SK-N-SH (cell line): ENCODE measurements around the gene ZNF282. TPM values are rescaled to one million over a fixed set of nuclear protein-coding genes. Genes with fewer than 3 reads are reported as not detected.
"Not testable (repeated sequence)": the region's sequence is repeated elsewhere in the genome, so short reads cannot be mapped to it uniquely, and the experiment has no call there.

ENCODE experiments used
- CTCF ChIA-PET: fragments of 300-600, 350-600 bp; formaldehyde crosslinking; extraction: SDS; loops from one replicate; lab custom pipeline; 2021; lab: Yijun Ruan, JAX
- POLR2A ChIA-PET: fragments of 350-600 bp; sonication (Branson Sonifier 250); formaldehyde crosslinking; extraction: SDS; loops from one replicate; lab custom pipeline; 2020; ENCODE audit warnings: antibody characterized with exemption, inconsistent platforms; lab: Yijun Ruan, JAX
- DNase-seq: peaks from one replicate; pipeline ENCODE4 v3.0.0; 2012
- H2AFZ ChIP-seq: fragments of 200-600 bp; sonication (generic); 2 replicates; pipeline ENCODE4 v1.8.1; 2016; ENCODE audit warnings: antibody characterized with exemption, mild to moderate bottlenecking, low read depth
- H3F3A ChIP-seq: fragments of 200-600 bp; sonication (generic); replicated peaks from 2 replicates; pipeline ENCODE3; 2016; ENCODE audit warnings: antibody characterized with exemption, mild to moderate bottlenecking; ENCODE audit not compliant: insufficient read depth
- H3K27ac ChIP-seq, 2 experiments: fragments of 200-500 bp in 1 of 2; fragments of 200-600 bp in 1 of 2; sonication (Bioruptor generic) in 1 of 2; sonication (generic), shearing (Covaris generic) in 1 of 2; 2 replicates each; pipeline versions ENCODE4 v1.5.1 to v1.6.1; 2014 to 2016; ENCODE audit warnings: low read depth in 2 of 2, inconsistent platforms in 1 of 2, low read length in 1 of 2, mild to moderate bottlenecking in 1 of 2, mixed read lengths in 1 of 2
- H3K27me3 ChIP-seq: fragments of 200-600 bp; sonication (generic), shearing (Covaris generic); 2 replicates; pipeline ENCODE4 v1.6.1; 2016; ENCODE audit warnings: mixed run types; ENCODE audit not compliant: insufficient read depth
- H3K36me3 ChIP-seq, 2 experiments: fragments of 200-500 bp in 1 of 2; fragments of 200-600 bp in 1 of 2; sonication (Bioruptor generic) in 1 of 2; sonication (generic) in 1 of 2; replicated peaks in 1 of 2; 2 replicates each; pipeline versions ENCODE3 to v1.5.1; 2014 to 2016; ENCODE audit warnings: low read length in 1 of 2, mild to moderate bottlenecking in 1 of 2; ENCODE audit not compliant: insufficient read depth in 2 of 2, control insufficient read depth in 1 of 2
- H3K4me1 ChIP-seq, 2 experiments: fragments of 200-500 bp in 1 of 2; fragments of 200-600 bp in 1 of 2; sonication (Bioruptor generic) in 1 of 2; sonication (generic), shearing (Covaris generic) in 1 of 2; 2 replicates each; pipeline versions ENCODE4 v1.5.1 to v1.6.1; 2014 to 2016; ENCODE audit warnings: low read depth in 1 of 2, low read length in 1 of 2, mixed run types in 1 of 2; ENCODE audit not compliant: insufficient read depth in 2 of 2, control insufficient read depth in 1 of 2
- H3K4me2 ChIP-seq: fragments of 200-600 bp; sonication (generic), shearing (Covaris generic); 2 replicates; pipeline ENCODE4 v1.6.1; 2017; ENCODE audit warnings: mixed run types
- H3K4me3 ChIP-seq, 2 experiments: fragments of 200-500 bp in 1 of 2; fragments of 200-600 bp in 1 of 2; sonication (Bioruptor generic) in 1 of 2; sonication (generic), shearing (Covaris generic) in 1 of 2; 2 replicates each; pipeline versions ENCODE4 v1.5.1 to v1.8.1; 2014 to 2016; ENCODE audit warnings: low read depth in 2 of 2, inconsistent platforms in 1 of 2, low read length in 1 of 2, mild to moderate bottlenecking in 1 of 2, mixed read lengths in 1 of 2, moderate library complexity in 1 of 2
- H3K79me2 ChIP-seq: fragments of 200-600 bp; sonication (generic); 2 replicates; pipeline ENCODE4 v1.8.1; 2017; ENCODE audit warnings: mild to moderate bottlenecking; ENCODE audit not compliant: insufficient read depth
- H3K9ac ChIP-seq: fragments of 200-600 bp; sonication (generic); 2 replicates; pipeline ENCODE4 v1.6.1; 2017; ENCODE audit warnings: mixed run types
- H3K9me2 ChIP-seq: fragments of 200-600 bp; sonication (generic); 2 replicates; pipeline ENCODE4 v1.6.1; 2017; ENCODE audit warnings: mixed run types
- H3K9me3 ChIP-seq: fragments of 200-600 bp; sonication (generic); 2 replicates; pipeline ENCODE4 v1.6.1; 2017; ENCODE audit warnings: mixed run types, mild to moderate bottlenecking, moderate library complexity
- H4K20me1 ChIP-seq: fragments of 200-600 bp; sonication (generic); 2 replicates; pipeline ENCODE4 v1.6.1; 2017; ENCODE audit warnings: mild to moderate bottlenecking, mixed run types; ENCODE audit not compliant: insufficient read depth
- EP300 ChIP-seq, 2 experiments: IDR thresholded peaks; 2 replicates each; pipeline versions ENCODE4 v1.4.0 to v1.6.1; 2012; ENCODE audit warnings: borderline replicate concordance in 1 of 2, low read depth in 1 of 2, low read length in 1 of 2
- EZH2phosphoT487 ChIP-seq: fragments of 200-600 bp; sonication (generic); IDR thresholded peaks from 2 replicates; pipeline ENCODE4 v1.6.1; 2017; ENCODE audit warnings: low read depth, mixed run types, mild to moderate bottlenecking, antibody characterized with exemption, moderate library complexity, borderline replicate concordance
- RFX5 ChIP-seq: IDR thresholded peaks from 2 replicates; pipeline ENCODE4 v1.6.1; 2012; ENCODE audit warnings: mild to moderate bottlenecking, improper control_type of control experiment, low read length
- WGBS: methylation state at CpG from one replicate; pipeline ENCODE4 v1.1.6; 2017; ENCODE audit warnings: low lambda C conversion rate; 5-methylcytosine and 5-hydroxymethylcytosine counted together
- polyA plus RNA-seq, 3 experiments: library from polyadenylated mRNA; depleted of rRNA; stranded (reverse); fragments of >200 nt; gene quantifications; 2 replicates each; pipeline ENCODE4 v1.2.3, GENCODE V29; 2012
- TF ChIP-seq, protein P1 (sequence below): IDR thresholded peaks from 2 replicates; pipeline ENCODE4 v1.4.0; 2012; ENCODE audit warnings: low read depth, borderline replicate concordance

Gene ZNF282
- polyA plus RNA-seq, 1 of the 3 experiments (the other 2 are of a cell fraction) = 17.9 TPM

DNA sequence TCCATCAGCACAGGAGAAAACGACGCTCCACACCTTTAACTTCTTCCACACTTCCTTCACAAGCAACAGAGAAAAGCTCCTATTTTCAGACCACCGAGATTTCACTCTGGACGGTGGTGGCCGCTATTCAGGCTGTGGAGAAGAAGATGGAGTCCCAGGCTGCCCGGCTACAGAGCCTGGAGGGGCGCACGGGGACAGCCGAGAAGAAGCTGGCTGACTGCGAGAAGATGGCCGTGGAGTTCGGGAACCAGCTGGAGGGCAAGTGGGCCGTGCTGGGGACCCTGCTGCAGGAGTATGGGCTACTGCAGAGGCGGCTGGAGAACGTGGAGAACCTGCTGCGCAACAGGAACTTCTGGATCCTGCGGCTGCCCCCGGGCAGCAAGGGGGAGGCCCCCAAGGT is 54.8 kb downstream of the ZNF282 start:
- Histone ChIP-seq H4K20me1 (peaks cover 20% of the 10 kb centered on the region; the same call in 1 of the 2 replicates), H3K79me2 (peaks cover 48% of the 10 kb centered on the region), H3K36me3 (peaks cover 41 to 45% of the 10 kb centered on the region in 2 experiments)
- H3K27ac ChIP-seq, H3K9ac ChIP-seq, H3K4me3 ChIP-seq, H3F3A ChIP-seq, H3K4me2 ChIP-seq, H3K4me1 ChIP-seq, H3K27me3 ChIP-seq, DNase-seq, H3K9me3 ChIP-seq, H2AFZ ChIP-seq, H3K9me2 ChIP-seq, POLR2A ChIA-PET: not testable (repeated sequence)
- CTCF ChIA-PET = interaction anchor here (1.1 to 9.4 kb wide), 2 partner anchors 11 to 60 kb away, joined by 3 to 76 read pairs; partner anchors contain the start of gene ZNF783
- 94% methylated on average over 18 of the region's 18 CpGs for WGBS

DNA sequence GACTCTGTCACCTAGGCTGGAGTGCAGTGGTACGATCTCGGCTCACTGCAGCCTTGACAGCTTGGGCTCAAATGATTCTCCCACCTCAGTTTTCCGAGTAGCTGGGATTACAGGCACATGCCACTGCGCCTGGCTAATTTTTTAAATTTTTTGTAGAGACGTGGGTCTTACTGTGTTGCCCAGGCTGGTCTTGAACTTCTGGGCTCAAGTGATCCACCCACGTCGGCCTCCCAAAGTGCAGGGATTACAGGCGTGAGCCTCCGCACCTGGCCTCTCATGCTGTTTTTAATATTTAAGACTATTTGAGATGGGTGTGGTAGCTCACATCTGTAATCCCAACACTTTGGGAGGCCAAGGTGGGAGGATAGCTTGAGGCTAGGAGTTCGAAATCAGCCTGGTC is 56.2 kb downstream of the ZNF282 start:
- H3K9me2 ChIP-seq, H3K9me3 ChIP-seq, H3K4me1 ChIP-seq, H3K9ac ChIP-seq, H3K4me3 ChIP-seq, H3F3A ChIP-seq, H3K27ac ChIP-seq, H3K27me3 ChIP-seq, H3K4me2 ChIP-seq, DNase-seq, H2AFZ ChIP-seq: not testable (repeated sequence)
- ChIA-PET POLR2A (interaction anchor here (2.3 kb wide), 1 partner anchor 10 kb away, joined by 8 read pairs; the partner anchor contains the start of gene ZNF783), CTCF (interaction anchor here (1.0 to 9.4 kb wide), 3 partner anchors 9 to 56 kb away, joined by 3 to 76 read pairs (median 4); partner anchors contain the start of genes ZNF282 and ZNF783)
- WGBS = 98% methylated on average over 10 of the region's 10 CpGs
- Histone ChIP-seq H3K36me3 (peaks cover 50 to 53% of the 10 kb centered on the region in 2 experiments), H3K79me2 (peaks cover 34% of the 10 kb centered on the region), H4K20me1 (peaks cover 12% of the 10 kb centered on the region; the same call in 1 of the 2 replicates)

DNA sequence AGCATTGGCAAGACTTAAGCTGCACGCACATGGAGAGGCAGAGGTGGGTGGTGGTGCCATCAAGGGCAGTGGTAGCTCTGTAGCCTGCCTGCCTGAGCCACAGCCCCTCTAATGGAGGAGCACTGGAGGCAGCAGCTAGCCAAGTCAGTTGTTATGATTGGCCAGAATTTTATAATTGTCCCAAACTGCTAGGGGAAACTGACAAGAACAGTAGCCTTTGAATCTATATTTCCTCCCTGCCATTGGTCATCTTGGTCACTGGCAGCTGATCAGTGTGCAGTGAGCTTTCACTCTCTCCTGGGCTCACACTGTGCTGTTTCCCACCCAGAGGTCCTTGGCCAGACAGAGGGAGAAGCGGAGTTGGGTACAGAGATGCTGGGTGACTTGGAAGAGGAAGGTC is 57.0 kb downstream of the ZNF282 start:
- CTCF ChIA-PET = interaction anchor here (1.0 to 9.4 kb wide), 3 partner anchors 9 to 126 kb away, joined by 3 to 76 read pairs (median 5); partner anchors contain the start of genes ZNF425 and ZNF783
- H3K9me2 ChIP-seq = no peaks in the 10 kb centered on the region
- no peaks in the 10 kb centered on the region for H3K27me3 ChIP-seq
- peaks cover 50 to 53% of the 10 kb centered on the region in 2 experiments for H3K36me3 ChIP-seq
- H2AFZ ChIP-seq = no peak overlapping the region
- no peak overlapping the region for H3K4me3 ChIP-seq
- peaks cover 12% of the 10 kb centered on the region for H3F3A ChIP-seq
- H3K27ac ChIP-seq = no peak overlapping the region
- no peak for TF ChIP-seq RFX5
- no peak for TF ChIP-seq EZH2phosphoT487
- TF ChIP-seq EP300 (IDR thresholded peaks at IDR 0.05; ENCODE audit: borderline replicate concordance in 1 of 2, low read depth in 1 of 2, low read length in 1 of 2) = no peak
- TF ChIP-seq, protein P1, sequence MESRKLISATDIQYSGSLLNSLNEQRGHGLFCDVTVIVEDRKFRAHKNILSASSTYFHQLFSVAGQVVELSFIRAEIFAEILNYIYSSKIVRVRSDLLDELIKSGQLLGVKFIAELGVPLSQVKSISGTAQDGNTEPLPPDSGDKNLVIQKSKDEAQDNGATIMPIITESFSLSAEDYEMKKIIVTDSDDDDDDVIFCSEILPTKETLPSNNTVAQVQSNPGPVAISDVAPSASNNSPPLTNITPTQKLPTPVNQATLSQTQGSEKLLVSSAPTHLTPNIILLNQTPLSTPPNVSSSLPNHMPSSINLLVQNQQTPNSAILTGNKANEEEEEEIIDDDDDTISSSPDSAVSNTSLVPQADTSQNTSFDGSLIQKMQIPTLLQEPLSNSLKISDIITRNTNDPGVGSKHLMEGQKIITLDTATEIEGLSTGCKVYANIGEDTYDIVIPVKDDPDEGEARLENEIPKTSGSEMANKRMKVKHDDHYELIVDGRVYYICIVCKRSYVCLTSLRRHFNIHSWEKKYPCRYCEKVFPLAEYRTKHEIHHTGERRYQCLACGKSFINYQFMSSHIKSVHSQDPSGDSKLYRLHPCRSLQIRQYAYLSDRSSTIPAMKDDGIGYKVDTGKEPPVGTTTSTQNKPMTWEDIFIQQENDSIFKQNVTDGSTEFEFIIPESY = no peak
- POLR2A ChIA-PET = interaction anchor here (2.3 kb wide), 1 partner anchor 9 kb away, joined by 8 read pairs; the partner anchor contains the start of gene ZNF783
- H3K9ac ChIP-seq = no peak overlapping the region
- peaks cover 25% of the 10 kb centered on the region for H3K79me2 ChIP-seq
- no peak overlapping the region for H3K4me2 ChIP-seq
- no peak for DNase-seq
- 95% methylated on average over 2 of the region's 2 CpGs for WGBS
- H4K20me1 ChIP-seq = peaks cover 7% of the 10 kb centered on the region; the same call in 1 of the 2 replicates
- H3K4me1 ChIP-seq = peaks cover 0 to 1% of the 10 kb centered on the region in 2 experiments; a peak in 1 of 4 replicates
- no peaks in the 10 kb centered on the region for H3K9me3 ChIP-seq
